C4-2B (cell line): Measurements from ENCODE around the gene ANKLE2.

Source experiments
- H3K27ac ChIP-seq: fragments of 450-650 bp; 2 replicates; pipeline ENCODE4 v1.5.1; 2017
- ZFX ChIP-seq: fragments of 450-650 bp; IDR thresholded peaks from 2 replicates; pipeline ENCODE4 v1.6.1; 2017
- TF ChIP-seq, protein P1 (sequence below): fragments of 450-650 bp; conservative IDR thresholded peaks from 2 replicates; pipeline ENCODE4 v1.5.1; 2017; ENCODE audit warnings: mild to moderate bottlenecking

Gene ANKLE2

DNA sequence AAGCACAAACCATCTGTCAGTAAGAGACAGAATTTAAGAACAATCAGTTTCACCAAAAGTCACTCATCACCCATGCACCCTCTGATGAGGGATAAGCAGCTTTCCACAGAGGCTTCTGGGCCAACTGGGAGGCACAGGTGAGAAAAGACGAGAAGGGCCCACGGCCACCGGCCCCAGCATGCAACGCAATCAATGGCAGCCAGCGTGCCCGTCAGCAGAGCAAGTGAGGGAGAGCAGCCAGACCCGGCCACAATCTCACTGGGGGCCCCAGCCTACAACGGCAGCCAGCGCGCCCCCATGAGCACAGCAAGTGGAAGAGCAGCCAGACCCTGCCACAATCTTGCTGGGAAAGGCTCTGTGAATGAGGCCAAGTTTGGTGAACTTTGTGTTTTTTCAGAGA, 13.3 kb downstream of the ANKLE2 start:
- no peak overlapping the region for H3K27ac ChIP-seq
- TF ChIP-seq ZFX = no peak
- TF ChIP-seq, protein P1, sequence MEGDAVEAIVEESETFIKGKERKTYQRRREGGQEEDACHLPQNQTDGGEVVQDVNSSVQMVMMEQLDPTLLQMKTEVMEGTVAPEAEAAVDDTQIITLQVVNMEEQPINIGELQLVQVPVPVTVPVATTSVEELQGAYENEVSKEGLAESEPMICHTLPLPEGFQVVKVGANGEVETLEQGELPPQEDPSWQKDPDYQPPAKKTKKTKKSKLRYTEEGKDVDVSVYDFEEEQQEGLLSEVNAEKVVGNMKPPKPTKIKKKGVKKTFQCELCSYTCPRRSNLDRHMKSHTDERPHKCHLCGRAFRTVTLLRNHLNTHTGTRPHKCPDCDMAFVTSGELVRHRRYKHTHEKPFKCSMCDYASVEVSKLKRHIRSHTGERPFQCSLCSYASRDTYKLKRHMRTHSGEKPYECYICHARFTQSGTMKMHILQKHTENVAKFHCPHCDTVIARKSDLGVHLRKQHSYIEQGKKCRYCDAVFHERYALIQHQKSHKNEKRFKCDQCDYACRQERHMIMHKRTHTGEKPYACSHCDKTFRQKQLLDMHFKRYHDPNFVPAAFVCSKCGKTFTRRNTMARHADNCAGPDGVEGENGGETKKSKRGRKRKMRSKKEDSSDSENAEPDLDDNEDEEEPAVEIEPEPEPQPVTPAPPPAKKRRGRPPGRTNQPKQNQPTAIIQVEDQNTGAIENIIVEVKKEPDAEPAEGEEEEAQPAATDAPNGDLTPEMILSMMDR = no peak

DNA sequence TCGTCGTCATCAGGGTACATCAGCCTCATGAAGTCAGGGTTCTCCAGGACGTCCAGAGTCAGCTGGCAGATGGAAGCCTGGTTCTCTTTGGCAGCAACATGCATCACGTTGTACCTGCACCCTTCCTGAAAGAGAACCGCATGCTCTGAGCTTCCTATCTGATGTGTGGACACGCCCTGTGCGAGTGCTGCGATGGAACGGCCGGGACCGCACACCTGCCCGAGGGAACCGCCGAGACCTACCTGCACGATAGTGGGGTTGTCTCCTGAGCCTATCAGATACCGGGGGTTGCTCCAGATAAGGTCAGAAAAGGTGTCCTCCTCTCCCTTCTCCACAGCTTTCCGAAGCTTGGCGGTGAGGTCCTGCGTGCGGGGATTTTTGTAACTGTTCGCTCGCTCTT, 13.7 kb downstream of the ANKLE2 start:
- TF ChIP-seq, protein P1 = no peak
- TF ChIP-seq ZFX = no peak
- no peak overlapping the region for H3K27ac ChIP-seq

DNA sequence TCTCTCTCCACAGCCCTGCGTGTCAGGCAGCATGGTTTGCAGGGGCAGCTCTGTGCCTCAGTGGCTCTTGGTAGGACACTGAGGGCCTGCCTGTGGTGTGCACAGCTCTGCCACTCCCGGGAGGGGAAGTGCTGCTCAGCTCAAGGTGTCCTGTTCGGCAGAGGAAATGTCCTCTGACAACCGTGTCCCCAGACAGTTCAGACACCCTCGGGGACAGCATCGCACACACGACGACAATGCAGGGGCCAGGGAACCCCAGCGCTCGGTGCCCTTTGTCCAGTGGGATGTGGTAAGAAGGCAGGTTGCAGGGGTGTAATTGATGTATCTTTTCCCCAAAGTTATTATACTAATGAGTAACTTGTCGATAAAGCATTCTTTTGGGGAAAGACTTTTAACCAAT, 14.2 kb downstream of the ANKLE2 start:
- no peak overlapping the region for H3K27ac ChIP-seq
- TF ChIP-seq, protein P1 = no peak
- TF ChIP-seq ZFX = no peak

DNA sequence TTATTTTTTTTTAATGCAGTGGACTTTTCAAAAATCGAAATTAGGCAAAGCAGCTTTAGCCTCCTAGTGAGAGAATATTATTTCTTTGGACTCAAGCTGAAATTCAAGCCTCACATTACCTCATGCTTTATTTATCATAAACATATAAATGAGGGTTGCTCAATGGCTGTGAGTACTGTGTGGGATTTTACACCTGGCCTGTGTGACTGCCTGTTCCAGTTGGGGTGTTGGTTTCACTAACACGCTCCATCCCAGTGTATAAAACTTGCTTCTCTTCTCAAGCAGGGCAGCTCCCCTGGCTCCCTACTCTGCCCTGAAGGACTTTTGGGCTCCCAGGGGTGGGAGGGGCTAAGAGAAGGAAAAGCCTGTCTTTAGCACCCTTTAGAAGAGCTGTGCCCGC, 15.0 kb downstream of the ANKLE2 start:
- H3K27ac ChIP-seq = no peak overlapping the region
- TF ChIP-seq ZFX = no peak
- TF ChIP-seq, protein P1 = no peak

DNA sequence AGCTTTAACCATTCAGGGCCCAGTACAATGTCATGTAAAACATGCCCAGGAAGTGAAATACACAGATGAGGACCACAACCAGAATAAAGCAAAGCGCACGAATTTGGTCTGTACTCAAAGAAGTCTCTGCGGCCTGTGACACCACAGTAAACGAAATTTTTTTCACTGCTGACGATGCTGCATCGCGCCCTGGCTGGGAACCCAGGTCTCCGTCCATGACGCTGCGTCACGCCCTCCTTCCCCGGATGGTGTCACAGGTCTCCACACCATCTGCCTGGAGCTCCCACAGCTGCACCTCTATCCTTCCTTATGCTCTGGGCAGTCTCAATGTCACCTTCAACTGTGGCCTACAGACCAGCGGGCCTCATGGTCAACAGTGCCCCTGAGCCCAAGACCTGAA, 17.8 kb downstream of the ANKLE2 start:
- TF ChIP-seq ZFX = no peak
- TF ChIP-seq, protein P1 = no peak
- H3K27ac ChIP-seq = no peak overlapping the region

DNA sequence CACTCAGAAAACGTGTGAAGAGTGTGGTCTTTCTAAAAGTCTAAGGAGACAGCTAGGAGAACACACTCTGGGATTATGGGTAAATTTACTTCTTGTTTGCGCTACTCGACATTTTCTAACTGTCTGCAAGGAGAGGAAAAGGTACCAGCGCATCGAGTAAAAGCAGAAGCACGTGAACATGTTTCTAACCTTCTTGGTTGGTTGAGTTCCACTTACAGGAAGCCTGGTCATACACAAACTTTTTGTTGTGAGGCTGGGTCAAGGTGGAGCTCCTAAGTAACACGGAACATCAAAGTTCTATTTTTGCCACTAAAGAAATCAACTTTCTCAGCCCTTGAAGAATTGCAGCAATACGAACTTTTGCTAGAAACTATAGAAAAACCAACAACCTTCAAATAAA, 20.0 kb downstream of the ANKLE2 start:
- TF ChIP-seq ZFX = no peak
- TF ChIP-seq, protein P1 = no peak
- H3K27ac ChIP-seq = no peak overlapping the region

DNA sequence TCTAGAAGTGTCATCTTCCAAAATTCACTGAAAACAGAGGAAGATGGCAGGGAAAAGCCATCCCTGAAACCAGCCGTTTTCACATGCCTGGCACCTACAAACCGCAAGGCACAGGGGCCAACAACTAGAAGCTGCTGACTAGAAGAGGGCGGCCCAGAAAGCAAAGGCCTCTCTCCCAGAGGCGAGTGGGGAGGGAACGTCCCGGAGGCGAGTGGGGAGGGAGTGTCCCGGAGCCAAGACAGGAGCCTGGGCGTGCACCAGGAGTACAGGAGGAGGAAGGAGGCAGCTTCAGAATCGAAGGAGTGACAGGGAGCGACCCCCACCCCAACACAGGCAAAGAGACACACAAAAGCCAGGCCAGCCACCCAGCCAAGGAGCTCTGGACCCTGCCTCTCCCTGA, 21.0 kb downstream of the ANKLE2 start:
- no peak for TF ChIP-seq ZFX
- TF ChIP-seq, protein P1 = no peak
- no peak overlapping the region for H3K27ac ChIP-seq

DNA sequence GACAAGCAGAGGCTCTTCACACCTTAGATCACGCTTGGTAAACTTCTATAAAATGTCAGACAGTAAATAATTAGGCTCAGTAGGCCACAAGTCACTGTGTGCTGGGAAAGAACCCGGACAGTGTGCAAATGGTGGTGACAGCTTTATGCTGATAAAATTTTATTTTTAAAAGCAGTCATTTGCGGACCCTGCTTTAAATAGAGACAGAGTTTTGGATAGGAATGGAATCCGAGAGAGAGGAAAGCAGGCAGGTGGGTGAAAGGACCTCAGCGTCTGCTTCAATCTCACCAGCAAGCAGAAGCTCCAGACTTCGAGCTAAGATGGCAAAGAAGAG, 21.4 kb downstream of the ANKLE2 start:
- no peak for TF ChIP-seq ZFX
- TF ChIP-seq, protein P1 = no peak
- no peak overlapping the region for H3K27ac ChIP-seq
